ENCODE data around the gene CHD2. TPM values are rescaled to one million over a fixed set of nuclear protein-coding genes. Genes with fewer than 3 reads are reported as not detected.

CHD2 gene
- total and polyA plus RNA-seq, 4 donors, result 39.4 to 547 (median 76.3) TPM

DNA sequence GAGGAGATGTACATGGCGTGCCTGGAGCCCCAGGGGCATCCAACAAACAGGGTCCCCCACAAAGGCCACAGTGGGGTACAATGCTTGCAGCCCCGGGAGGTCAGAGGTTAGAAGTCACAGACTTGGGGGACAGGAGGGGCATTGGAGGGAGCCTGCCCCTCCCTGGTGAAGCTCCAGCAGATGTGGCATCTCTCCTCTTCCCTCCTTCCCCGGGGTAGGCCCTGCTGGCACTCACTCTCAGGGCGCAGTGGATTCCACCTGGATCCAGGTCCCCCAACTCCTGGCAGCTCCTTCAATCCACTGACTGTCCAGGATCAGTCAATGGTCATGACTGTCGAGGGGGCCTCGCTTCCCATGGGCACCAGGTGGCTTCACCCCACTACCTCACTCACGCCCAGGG lies 156.7 kb downstream of the CHD2 start:
- Histone ChIP-seq H3K36me3 (ENCODE audit: control insufficient read depth in 4 of 4, insufficient read depth in 4 of 4, low read length in 4 of 4) (peaks cover 0 to 4% (median 0%) of the 10 kb centered on the region in 4 donors), H3K4me1 (ENCODE audit: control insufficient read depth in 5 of 5, insufficient read depth in 5 of 5, low read length in 5 of 5) (peaks cover 0 to 10% (median 3%) of the 10 kb centered on the region in 5 donors), H3K27ac (ENCODE audit: low read depth in 1 of 2, low read length in 1 of 2) (no peak overlapping the region), H3K9me3 (ENCODE audit: control insufficient read depth in 4 of 4, insufficient read depth in 3 of 4, low read length in 3 of 4) (no peaks in the 10 kb centered on the region), H3K9ac (ENCODE audit: insufficient read depth in 1 of 2, low read length in 2 of 2) (no peak overlapping the region), H3K4me3 (no peak overlapping the region), H3K27me3 (ENCODE audit: control insufficient read depth in 3 of 3, insufficient read depth in 3 of 3, low read length in 2 of 3) (no peaks in the 10 kb centered on the region)
- DNase-seq (no peak), ATAC-seq (ENCODE audit: insufficient read depth, low FRiP score) (no peak)
- 89 to 95% methylated on average over 6 to 7 of the region's 7 CpGs for WGBS, 2 donors
- TF ChIP-seq, protein P1, sequence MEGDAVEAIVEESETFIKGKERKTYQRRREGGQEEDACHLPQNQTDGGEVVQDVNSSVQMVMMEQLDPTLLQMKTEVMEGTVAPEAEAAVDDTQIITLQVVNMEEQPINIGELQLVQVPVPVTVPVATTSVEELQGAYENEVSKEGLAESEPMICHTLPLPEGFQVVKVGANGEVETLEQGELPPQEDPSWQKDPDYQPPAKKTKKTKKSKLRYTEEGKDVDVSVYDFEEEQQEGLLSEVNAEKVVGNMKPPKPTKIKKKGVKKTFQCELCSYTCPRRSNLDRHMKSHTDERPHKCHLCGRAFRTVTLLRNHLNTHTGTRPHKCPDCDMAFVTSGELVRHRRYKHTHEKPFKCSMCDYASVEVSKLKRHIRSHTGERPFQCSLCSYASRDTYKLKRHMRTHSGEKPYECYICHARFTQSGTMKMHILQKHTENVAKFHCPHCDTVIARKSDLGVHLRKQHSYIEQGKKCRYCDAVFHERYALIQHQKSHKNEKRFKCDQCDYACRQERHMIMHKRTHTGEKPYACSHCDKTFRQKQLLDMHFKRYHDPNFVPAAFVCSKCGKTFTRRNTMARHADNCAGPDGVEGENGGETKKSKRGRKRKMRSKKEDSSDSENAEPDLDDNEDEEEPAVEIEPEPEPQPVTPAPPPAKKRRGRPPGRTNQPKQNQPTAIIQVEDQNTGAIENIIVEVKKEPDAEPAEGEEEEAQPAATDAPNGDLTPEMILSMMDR (IDR thresholded peaks at IDR 0.05; ENCODE audit: control extremely low read depth, extremely low read depth), result no peak

DNA sequence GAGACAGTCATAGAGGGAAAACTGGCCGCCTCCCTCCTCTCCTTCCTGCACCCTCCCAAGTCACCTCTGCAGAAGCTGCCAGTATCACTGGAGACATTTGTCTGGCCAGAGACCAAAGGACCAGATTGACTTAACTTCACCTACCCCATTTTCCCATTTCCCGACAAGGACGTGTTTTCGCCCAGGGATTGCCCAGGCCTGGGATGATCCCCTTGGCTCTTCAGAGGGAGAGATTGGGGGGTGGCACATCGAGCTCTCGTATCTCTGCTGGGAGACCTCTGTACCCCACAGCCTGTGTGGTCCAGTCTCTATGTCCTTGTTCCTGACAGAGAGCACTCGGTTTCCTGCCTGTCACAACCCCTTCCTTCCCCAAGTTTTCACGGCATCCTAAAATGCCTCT lies 157.5 kb downstream of the CHD2 start:
- no peak overlapping the region for H3K4me3 ChIP-seq
- H3K4me1 ChIP-seq (ENCODE audit: control insufficient read depth in 5 of 5, insufficient read depth in 5 of 5, low read length in 5 of 5), result peaks cover 0 to 10% (median 3%) of the 10 kb centered on the region in 5 donors
- 68 to 71% methylated on average over 8 of the region's 8 CpGs for WGBS, 2 donors
- no peak overlapping the region for H3K27ac ChIP-seq (ENCODE audit: low read depth in 1 of 2, low read length in 1 of 2)
- no peak overlapping the region for H3K9ac ChIP-seq (ENCODE audit: insufficient read depth in 1 of 2, low read length in 2 of 2)
- H3K27me3 ChIP-seq (ENCODE audit: control insufficient read depth in 3 of 3, insufficient read depth in 3 of 3, low read length in 2 of 3), result no peaks in the 10 kb centered on the region
- ATAC-seq (ENCODE audit: insufficient read depth, low FRiP score) (no peak), DNase-seq (no peak)
- H3K9me3 ChIP-seq (ENCODE audit: control insufficient read depth in 4 of 4, insufficient read depth in 3 of 4, low read length in 3 of 4), result no peaks in the 10 kb centered on the region
- peaks cover 0 to 4% (median 0%) of the 10 kb centered on the region in 4 donors for H3K36me3 ChIP-seq (ENCODE audit: control insufficient read depth in 4 of 4, insufficient read depth in 4 of 4, low read length in 4 of 4)
- TF ChIP-seq, protein P1 (IDR thresholded peaks at IDR 0.05; ENCODE audit: control extremely low read depth, extremely low read depth), result no peak

DNA sequence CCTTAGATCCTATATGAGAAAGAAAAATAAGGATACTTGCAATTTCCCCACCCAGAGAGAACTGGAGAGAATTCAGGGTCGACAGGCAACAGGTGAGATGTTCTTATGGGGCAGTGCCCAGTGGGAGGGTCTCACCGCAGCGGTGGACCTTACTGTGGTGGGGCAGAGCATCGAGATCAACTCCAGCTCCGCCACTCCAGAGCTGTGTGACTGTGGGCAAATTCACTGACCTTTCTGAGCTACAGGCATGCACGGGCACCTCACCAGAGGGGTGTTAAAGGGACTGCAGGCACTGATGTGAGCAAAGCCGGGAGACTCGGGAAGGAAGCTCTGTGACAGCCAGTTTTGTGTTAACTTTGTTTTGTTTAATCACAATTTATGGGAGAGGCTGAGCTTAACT lies 158.0 kb downstream of the CHD2 start:
- no peak for DNase-seq
- Histone ChIP-seq H3K4me1 (ENCODE audit: control insufficient read depth in 5 of 5, insufficient read depth in 5 of 5, low read length in 5 of 5) (peaks cover 0 to 10% (median 3%) of the 10 kb centered on the region in 5 donors), H3K9me3 (ENCODE audit: control insufficient read depth in 4 of 4, insufficient read depth in 3 of 4, low read length in 3 of 4) (no peaks in the 10 kb centered on the region), H3K27me3 (ENCODE audit: control insufficient read depth in 3 of 3, insufficient read depth in 3 of 3, low read length in 2 of 3) (no peaks in the 10 kb centered on the region), H3K36me3 (ENCODE audit: control insufficient read depth in 4 of 4, insufficient read depth in 4 of 4, low read length in 4 of 4) (peaks cover 0 to 4% (median 0%) of the 10 kb centered on the region in 4 donors), H3K27ac (ENCODE audit: low read depth in 1 of 2, low read length in 1 of 2) (no peak overlapping the region), H3K9ac (ENCODE audit: insufficient read depth in 1 of 2, low read length in 2 of 2) (no peak overlapping the region), H3K4me3 (no peak overlapping the region)
- ATAC-seq (ENCODE audit: insufficient read depth, low FRiP score), result no peak
- TF ChIP-seq, protein P1 (IDR thresholded peaks at IDR 0.05; ENCODE audit: control extremely low read depth, extremely low read depth), result no peak
- WGBS, 2 donors, result 80 to 88% methylated on average over 8 of the region's 8 CpGs

DNA sequence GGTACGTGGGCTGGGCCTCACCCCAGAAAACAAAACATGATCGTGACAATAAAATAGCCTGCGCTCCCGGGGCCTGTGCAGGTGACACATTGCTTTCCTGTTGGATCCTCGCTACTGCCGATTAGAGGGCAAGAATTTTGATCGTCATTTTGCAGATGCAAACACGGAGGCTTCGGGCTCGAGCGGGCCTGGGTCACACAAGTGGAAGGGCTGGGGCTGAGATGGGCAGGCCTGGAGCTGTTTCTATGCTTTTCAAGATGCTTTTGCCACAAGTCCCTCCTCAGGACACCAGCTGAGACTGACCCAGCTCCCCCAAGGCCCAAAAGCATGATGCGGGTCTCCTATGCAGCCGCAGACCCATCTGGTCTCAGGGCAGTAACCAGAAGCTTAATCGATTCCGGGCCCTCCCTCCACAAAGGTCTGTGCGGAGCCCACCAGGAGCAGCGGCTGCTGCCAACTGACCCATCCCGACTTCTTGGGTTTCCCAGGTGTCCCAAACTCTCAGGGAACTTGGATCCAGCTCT lies 158.8 kb downstream of the CHD2 start:
- 83 to 84% methylated on average over 18 of the region's 18 CpGs for WGBS, 2 donors
- Histone ChIP-seq H3K36me3 (ENCODE audit: control insufficient read depth in 4 of 4, insufficient read depth in 4 of 4, low read length in 4 of 4) (peaks cover 0 to 4% (median 0%) of the 10 kb centered on the region in 4 donors), H3K9ac (ENCODE audit: insufficient read depth in 1 of 2, low read length in 2 of 2) (no peak overlapping the region), H3K4me3 (no peak overlapping the region), H3K4me1 (ENCODE audit: control insufficient read depth in 5 of 5, insufficient read depth in 5 of 5, low read length in 5 of 5) (peaks cover 0 to 10% (median 3%) of the 10 kb centered on the region in 5 donors), H3K27me3 (ENCODE audit: control insufficient read depth in 3 of 3, insufficient read depth in 3 of 3, low read length in 2 of 3) (no peaks in the 10 kb centered on the region), H3K27ac (ENCODE audit: low read depth in 1 of 2, low read length in 1 of 2) (no peak overlapping the region), H3K9me3 (ENCODE audit: control insufficient read depth in 4 of 4, insufficient read depth in 3 of 4, low read length in 3 of 4) (no peaks in the 10 kb centered on the region)
- DNase-seq (no peak), ATAC-seq (ENCODE audit: insufficient read depth, low FRiP score) (no peak)
- TF ChIP-seq, protein P1 (IDR thresholded peaks at IDR 0.05; ENCODE audit: control extremely low read depth, extremely low read depth), result no peak
